Heart left ventricle (tissue), 16 donors: ENCODE measurements around the gene SGPL1. TPM values are rescaled to one million over a fixed set of nuclear protein-coding genes. Genes with fewer than 3 reads are reported as not detected.

Experiments
- ATAC-seq, 4 donors: fragments of 200-7000 bp; cut with Tn5 transposase; one replicate each; pipeline ENCODE4 v1.9.1; 2020 to 2022; ENCODE audit warnings: moderate library complexity in 4 of 4, mild to moderate bottlenecking in 3 of 4, moderate number of reproducible peaks in 1 of 4
- DNase-seq, 5 donors: peaks; one replicate each; pipeline ENCODE4 v3.0.0-alpha.2; 2020
- H3K27ac ChIP-seq, 12 donors: fragments of 200-600 bp; sonication (generic) in 4 of 12; one replicate each; pipeline versions ENCODE4 v1.5.0 to v1.8.0; 2016 to 2022; ENCODE audit warnings: mild to moderate bottlenecking in 2 of 12
- H3K27me3 ChIP-seq, 9 donors: fragments of 200-600 bp; sonication (generic) in 2 of 9; one replicate each; pipeline versions ENCODE4 v1.5.1 to v1.8.0; 2016 to 2022; ENCODE audit warnings: mild to moderate bottlenecking in 3 of 9
- H3K36me3 ChIP-seq, 9 donors: fragments of 200-600 bp; sonication (generic) in 2 of 9; one replicate each; pipeline versions ENCODE4 v1.5.0 to v1.8.0; 2018 to 2022; ENCODE audit warnings: mild to moderate bottlenecking in 2 of 9
- H3K4me1 ChIP-seq, 12 donors: fragments of 200-600 bp; sonication (generic) in 4 of 12; one replicate each; pipeline versions ENCODE4 v1.5.0 to v1.8.0; 2016 to 2022; ENCODE audit warnings: mild to moderate bottlenecking in 3 of 12
- H3K4me3 ChIP-seq, 12 donors: fragments of 200-600 bp; sonication (generic) in 4 of 12; one replicate each; pipeline versions ENCODE4 v1.5.0 to v1.8.0; 2017 to 2022; ENCODE audit warnings: mild to moderate bottlenecking in 9 of 12, moderate library complexity in 4 of 12
- H3K9me3 ChIP-seq, 12 donors: fragments of 200-600 bp; sonication (generic) in 4 of 12; one replicate each; pipeline versions ENCODE4 v1.5.0 to v1.8.0; 2016 to 2022; ENCODE audit warnings: mild to moderate bottlenecking in 1 of 12
- CTCF ChIP-seq, 12 donors: fragments of 200-600 bp; sonication (generic) in 4 of 12; IDR thresholded peaks; one replicate each; pipeline versions ENCODE4 v1.5.0 to v1.8.0; 2018 to 2022; ENCODE audit warnings: antibody characterized with exemption in 12 of 12, mild to moderate bottlenecking in 5 of 12
- POLR2A ChIP-seq, 2 donors: fragments of 450-650 bp; IDR thresholded peaks; one replicate each; pipeline ENCODE4 v1.6.1; 2017; ENCODE audit warnings: antibody characterized with exemption in 2 of 2, mild to moderate bottlenecking in 2 of 2, moderate library complexity in 2 of 2
- WGBS, 4 donors: extraction: QIAGEN DNeasy Blood & Tissue Kit in 2 of 4; methylation state at CpG; one replicate each; pipeline versions ENCODE4 v1.1.5 to v1.1.7; 2013 to 2018; 5-methylcytosine and 5-hydroxymethylcytosine counted together
- intact Hi-C, 10 donors: fragments of 100-400 bp; cut with DNase I; formaldehyde crosslinking; loops; one replicate each; pipeline versions ENCODE4 v1.11.1 to v1.14.2; 2022
- polyA plus RNA-seq, 2 donors: library from polyadenylated mRNA; stranded (reverse); fragments of 200-250 nt; gene quantifications; one replicate each; pipeline ENCODE4 v1.2.3, GENCODE V29; 2013
- total RNA-seq, 9 donors: library from RNA; depleted of rRNA in 2 of 9; stranded (reverse); fragments of >200 nt in 2 of 9; fragmentation: NEBNext Ultra II Directional in 3 of 9; extraction: Animal tissue kit (Norgen Biotek cat#: 25700) in 3 of 9; gene quantifications; one replicate each; pipeline versions ENCODE4 v1.1.0 to v1.2.4, GENCODE V29; 2016 to 2023
- donor health status: ischemic (EF 13 %, LVEDD 7.1; RV severe dilation, severe dysfunction).
- donor health status: healthy with polysubstance abuse.
- donor health status: DM: no; HTN: yes; CAD: no.
- donor health status: DM: no; HTN: no; CAD: no.
- donor health status: ischemic (EF 25% LVEDD 6.9; RV normal size, moderate dysfunction).
- donor health status: ischemic (EF 25% LVEDD 5.7; RV mildly dilated, moderate dysfunction).
- donor health status: healthy.
- donor health status: DM: yes; HTN: yes; CAD: no.
- donor health status: ischemic (EF 35%, LVEDD 5.7; RV mildly dilated, moderate dysfunction).
- donor health status: nonischemic (EF 11% LVEDD 7.7; RV severe dilation, severe dysfunction).
- donor health status: DM: yes; HTN: yes; CAD: no.
- donor health status: PGD.
- donor health status: ischemic (EF 29% LVEDD 5.4; RV normal size, mild dysfunction).
- donor health status: nonischemic (EF 23%, LVEDD 6.1; RV moderate dilation, normal function).

Gene SGPL1
- total and polyA plus RNA-seq, 11 donors = 2.9 to 32.3 (median 11.4) TPM

- H3K27ac ChIP-seq = peak overlapping the region in 3 of 12 donors; percentile 19 to 63 (median 59)
- no peak overlapping the region for H3K4me3 ChIP-seq
- peaks cover 0 to 24% (median under 1%) of the 10 kb centered on the region in 9 donors for H3K36me3 ChIP-seq
- DNase-seq (no peak), ATAC-seq (no peak)
- WGBS, 4 donors = 40 to 60% (median 52%) methylated on average over 3 of the region's 3 CpGs
- H3K27me3 ChIP-seq = no peaks in the 10 kb centered on the region
- TF ChIP-seq CTCF (IDR thresholded peaks at IDR 0.05) = no peak
- no peak for TF ChIP-seq POLR2A (IDR thresholded peaks at IDR 0.05)
- H3K4me1 ChIP-seq = peaks cover 0 to 62% (median 12%) of the 10 kb centered on the region in 12 donors
- H3K9me3 ChIP-seq = no peaks in the 10 kb centered on the region
- intact Hi-C loops = no loop called here
Observed at GRCh38 chr10:70830164-70830563, 14.4 kb downstream of the SGPL1 start.

GRCh38 chr10:70832221-70832620, 16.5 kb downstream of the SGPL1 start:
- intact Hi-C loops = no loop called here
- H3K4me1 ChIP-seq = peaks cover 0 to 55% (median 6%) of the 10 kb centered on the region in 12 donors
- WGBS, 4 donors = 80 to 88% (median 85%) methylated on average over 3 of the region's 3 CpGs
- peaks cover 0 to 14% (median 0%) of the 10 kb centered on the region in 9 donors for H3K36me3 ChIP-seq
- H3K27ac ChIP-seq = peak overlapping the region in 1 of 12 donors; percentile 73
- no peaks in the 10 kb centered on the region for H3K27me3 ChIP-seq
- ATAC-seq (no peak), DNase-seq (no peak)
- no peak for TF ChIP-seq CTCF (IDR thresholded peaks at IDR 0.05)
- no peak for TF ChIP-seq POLR2A (IDR thresholded peaks at IDR 0.05)
- H3K9me3 ChIP-seq = peaks cover 0 to 2% (median 0%) of the 10 kb centered on the region in 12 donors
- no peak overlapping the region for H3K4me3 ChIP-seq

- Histone ChIP-seq H3K4me1 (peaks cover 0 to 53% (median 6%) of the 10 kb centered on the region in 12 donors), H3K27me3 (no peaks in the 10 kb centered on the region), H3K4me3 (no peak overlapping the region), H3K36me3 (peaks cover 0 to 13% (median 0%) of the 10 kb centered on the region in 9 donors), H3K27ac (peak overlapping the region in 1 of 12 donors; percentile 73), H3K9me3 (peaks cover 0 to 10% (median 0%) of the 10 kb centered on the region in 12 donors)
- DNase-seq (no peak), ATAC-seq (peak in 3 of 4 donors; percentile 28 to 57 (median 39))
- 68 to 79% (median 72%) methylated on average over 3 of the region's 3 CpGs for WGBS, 4 donors
- intact Hi-C loops = no loop called here
- TF ChIP-seq POLR2A (IDR thresholded peaks at IDR 0.05) = no peak
- TF ChIP-seq CTCF (IDR thresholded peaks at IDR 0.05) = no peak
Observed at GRCh38 chr10:70832852-70833528, 17.2 kb downstream of the SGPL1 start.

GRCh38 chr10:70833601-70834000, 17.9 kb downstream of the SGPL1 start:
- peaks cover 0 to 13% (median 0%) of the 10 kb centered on the region in 9 donors for H3K36me3 ChIP-seq
- H3K27ac ChIP-seq = peak overlapping the region in 1 of 12 donors; percentile 73
- intact Hi-C loops = no loop called here
- TF ChIP-seq POLR2A (IDR thresholded peaks at IDR 0.05) (no peak), CTCF (IDR thresholded peaks at IDR 0.05) (no peak)
- no peak overlapping the region for H3K4me3 ChIP-seq
- 69 to 97% (median 83%) methylated on average over 2 of the region's 2 CpGs for WGBS, 4 donors
- ATAC-seq = no peak
- H3K27me3 ChIP-seq = no peaks in the 10 kb centered on the region
- no peak for DNase-seq
- peaks cover 0 to 59% (median 6%) of the 10 kb centered on the region in 12 donors for H3K4me1 ChIP-seq
- peaks cover 0 to 11% (median 0%) of the 10 kb centered on the region in 12 donors for H3K9me3 ChIP-seq
